B cell (primary cell): ENCODE measurements around the gene SEC16A.

ENCODE experiments used
- EZH2 ChIP-seq: IDR thresholded peaks from 2 replicates; pipeline ENCODE4 v1.6.1; 2012; ENCODE audit warnings: borderline replicate concordance, low read depth, mild to moderate bottlenecking, moderate library complexity, low read length; ENCODE audit not compliant: insufficient read depth, poor library complexity, severe bottlenecking
- TF ChIP-seq, protein P1 (sequence below): fragments of 200-600 bp; IDR thresholded peaks from one replicate; pipeline ENCODE4 v1.8.0; 2022; ENCODE audit warnings: antibody characterized with exemption, mild to moderate bottlenecking

- TF ChIP-seq, protein P1, sequence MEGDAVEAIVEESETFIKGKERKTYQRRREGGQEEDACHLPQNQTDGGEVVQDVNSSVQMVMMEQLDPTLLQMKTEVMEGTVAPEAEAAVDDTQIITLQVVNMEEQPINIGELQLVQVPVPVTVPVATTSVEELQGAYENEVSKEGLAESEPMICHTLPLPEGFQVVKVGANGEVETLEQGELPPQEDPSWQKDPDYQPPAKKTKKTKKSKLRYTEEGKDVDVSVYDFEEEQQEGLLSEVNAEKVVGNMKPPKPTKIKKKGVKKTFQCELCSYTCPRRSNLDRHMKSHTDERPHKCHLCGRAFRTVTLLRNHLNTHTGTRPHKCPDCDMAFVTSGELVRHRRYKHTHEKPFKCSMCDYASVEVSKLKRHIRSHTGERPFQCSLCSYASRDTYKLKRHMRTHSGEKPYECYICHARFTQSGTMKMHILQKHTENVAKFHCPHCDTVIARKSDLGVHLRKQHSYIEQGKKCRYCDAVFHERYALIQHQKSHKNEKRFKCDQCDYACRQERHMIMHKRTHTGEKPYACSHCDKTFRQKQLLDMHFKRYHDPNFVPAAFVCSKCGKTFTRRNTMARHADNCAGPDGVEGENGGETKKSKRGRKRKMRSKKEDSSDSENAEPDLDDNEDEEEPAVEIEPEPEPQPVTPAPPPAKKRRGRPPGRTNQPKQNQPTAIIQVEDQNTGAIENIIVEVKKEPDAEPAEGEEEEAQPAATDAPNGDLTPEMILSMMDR = peak; percentile 94
- TF ChIP-seq EZH2 = no peak
Measured at GRCh38 chr9:136400038-136400834, 82.6 kb downstream of the SEC16A start, which contains the start of gene SNAPC4.
